HG03066 (cell line): ENCODE data around the gene UBE2J1.

Experiments used
- ATAC-seq: cut with Tn5 transposase; IDR thresholded peaks from one replicate; pipeline ENCODE4 v1.9.1; 2021; ENCODE audit warnings: low read depth; ENCODE audit not compliant: unreplicated experiment

The UBE2J1 gene

DNA sequence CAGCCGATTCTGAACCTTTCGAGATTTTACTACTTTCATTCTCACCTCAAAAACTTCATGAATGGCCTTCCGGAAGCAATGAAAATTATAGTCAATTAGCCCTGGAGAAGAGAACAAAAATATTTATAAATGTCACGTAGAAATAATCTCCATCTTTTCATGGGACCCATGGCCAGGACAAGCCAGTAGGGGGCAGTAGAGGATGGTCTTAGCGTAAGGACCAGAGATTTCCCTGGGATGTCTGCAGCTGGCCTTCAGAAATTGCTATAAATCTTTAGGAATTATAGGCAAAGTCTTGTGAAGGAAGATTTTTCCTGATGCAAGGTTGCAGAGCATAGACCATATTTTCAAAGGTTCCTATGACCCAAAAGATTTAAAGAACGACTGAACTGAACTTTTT lies 15.6 kb upstream of the UBE2J1 start:
- ATAC-seq: no peak

DNA sequence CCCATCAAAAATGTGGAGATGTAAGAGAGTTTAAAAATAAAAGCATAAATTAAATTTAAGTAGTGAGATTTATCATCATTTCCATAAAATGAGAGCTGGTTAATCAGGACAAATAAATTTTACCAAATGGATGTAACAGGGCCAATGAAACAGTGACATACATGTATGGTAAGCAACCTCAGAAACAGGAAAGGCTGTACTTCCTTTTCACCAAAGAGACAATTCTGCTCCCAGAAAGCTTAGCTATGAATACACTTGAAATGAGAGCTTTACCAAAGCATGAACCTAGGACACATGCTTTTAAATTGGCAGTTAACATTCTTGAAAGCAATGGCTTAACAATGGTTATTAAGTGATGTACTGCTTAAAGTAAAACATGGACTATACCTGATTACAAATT lies 12.1 kb upstream of the UBE2J1 start:
- ATAC-seq: no peak

DNA sequence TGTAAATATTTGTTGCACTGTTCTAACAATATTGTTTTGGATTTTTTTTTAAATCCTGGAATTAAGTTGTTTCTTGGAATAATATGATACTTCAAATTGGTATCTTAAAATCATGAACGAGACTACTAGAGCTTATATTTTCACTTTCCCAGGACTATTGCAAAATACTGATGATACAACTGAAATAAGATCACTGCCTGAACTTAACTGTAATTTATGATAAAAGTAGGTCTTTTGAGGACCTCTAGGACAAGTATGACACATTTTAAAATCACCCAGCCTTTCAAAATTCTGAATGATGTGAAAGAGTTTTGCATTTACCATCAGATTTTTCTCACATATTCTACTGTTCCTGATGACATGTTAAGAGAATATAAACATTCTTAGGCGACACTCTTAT lies 8.6 kb upstream of the UBE2J1 start:
- no peak for ATAC-seq

DNA sequence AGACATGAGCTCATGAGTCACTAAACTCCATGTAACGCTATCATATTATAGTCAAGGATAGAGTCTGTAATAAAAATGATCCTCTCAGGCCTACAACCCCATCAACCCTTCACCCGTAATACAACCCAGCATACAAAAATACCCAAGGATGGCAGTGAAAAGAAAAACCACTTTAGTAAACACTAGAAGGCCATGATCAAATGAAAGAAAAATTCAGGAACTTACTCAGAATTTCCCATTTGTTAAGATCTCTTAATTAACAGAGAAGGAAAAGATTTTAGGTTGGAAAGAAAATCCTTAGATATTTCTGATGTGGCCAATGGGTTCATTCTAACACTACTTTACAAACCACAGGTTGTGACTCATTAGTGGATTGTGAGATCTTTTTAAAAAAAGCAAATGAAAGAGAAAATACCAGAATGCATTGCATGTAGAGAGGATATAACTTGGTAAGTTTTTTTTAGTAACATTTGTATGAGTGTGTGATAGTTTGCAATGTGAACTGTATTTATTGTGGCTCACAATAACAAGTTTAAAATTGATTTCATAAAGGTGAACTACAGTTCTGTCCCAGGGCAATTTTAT lies 8.0 kb upstream of the UBE2J1 start:
- peak; percentile 50 for ATAC-seq

DNA sequence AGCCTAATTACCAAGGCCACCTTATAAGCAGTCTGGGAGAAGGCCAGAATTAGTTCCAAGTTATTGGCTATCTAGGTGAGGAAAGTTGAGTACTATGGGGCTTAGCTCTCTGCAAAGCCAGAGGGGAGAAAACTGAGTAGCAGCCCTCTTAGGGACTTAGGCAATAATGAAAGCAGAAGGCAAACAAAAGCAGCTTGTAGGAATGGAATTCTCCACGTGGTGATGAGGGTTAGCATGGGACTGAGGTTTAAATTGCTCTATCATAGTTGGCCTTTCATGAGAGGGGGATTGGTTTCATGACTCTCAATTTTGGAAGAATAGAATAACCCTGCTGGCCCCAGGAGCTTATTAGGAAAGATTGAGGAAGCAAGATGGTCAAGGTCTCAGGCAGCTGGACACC lies 7.0 kb upstream of the UBE2J1 start:
- ATAC-seq: no peak

DNA sequence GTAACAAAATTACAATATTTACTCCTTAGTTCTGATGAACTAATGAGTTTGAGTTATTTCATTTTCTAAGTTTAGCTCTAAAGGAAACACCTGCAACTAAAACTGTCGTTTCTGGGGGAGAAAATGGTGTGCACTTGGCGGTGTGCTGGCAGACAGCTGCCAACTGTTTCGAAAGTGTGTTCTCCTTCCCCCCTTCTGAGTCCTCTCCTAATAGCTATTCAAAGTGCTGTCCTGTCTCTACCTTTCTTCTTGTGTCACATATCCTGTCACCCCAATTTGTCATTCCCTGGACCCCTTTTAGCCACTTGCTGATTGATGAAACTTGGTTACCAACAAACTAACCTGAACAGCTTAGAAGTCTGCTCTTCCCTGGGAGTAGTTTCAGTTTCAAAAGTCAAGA lies 4.9 kb upstream of the UBE2J1 start:
- peak; percentile 52 for ATAC-seq

DNA sequence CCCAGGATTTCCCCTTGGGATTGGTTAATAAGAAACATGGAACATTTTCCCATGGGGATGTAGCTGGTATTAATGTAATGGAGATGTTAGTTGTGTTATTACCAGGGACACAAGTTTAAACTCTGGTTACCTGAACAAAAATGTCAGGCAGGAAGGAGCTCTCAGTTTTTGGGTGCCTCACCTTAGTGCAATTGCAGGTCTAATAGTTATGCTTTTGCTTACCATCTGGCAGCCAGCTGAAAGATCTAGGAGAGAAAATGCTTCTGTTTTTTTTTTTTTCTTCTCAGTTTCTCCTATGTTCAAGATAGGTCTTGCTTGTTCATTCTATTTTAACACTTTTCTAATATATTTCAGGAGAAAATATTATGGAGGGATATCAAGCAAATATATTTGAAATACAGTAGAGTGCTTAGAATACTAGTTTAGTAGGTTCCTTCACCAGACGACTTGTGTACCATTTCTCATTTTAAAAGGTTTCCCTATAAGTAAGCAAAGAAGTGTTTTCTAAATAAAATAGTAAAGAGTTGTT lies 4.2 kb upstream of the UBE2J1 start:
- no peak for ATAC-seq

DNA sequence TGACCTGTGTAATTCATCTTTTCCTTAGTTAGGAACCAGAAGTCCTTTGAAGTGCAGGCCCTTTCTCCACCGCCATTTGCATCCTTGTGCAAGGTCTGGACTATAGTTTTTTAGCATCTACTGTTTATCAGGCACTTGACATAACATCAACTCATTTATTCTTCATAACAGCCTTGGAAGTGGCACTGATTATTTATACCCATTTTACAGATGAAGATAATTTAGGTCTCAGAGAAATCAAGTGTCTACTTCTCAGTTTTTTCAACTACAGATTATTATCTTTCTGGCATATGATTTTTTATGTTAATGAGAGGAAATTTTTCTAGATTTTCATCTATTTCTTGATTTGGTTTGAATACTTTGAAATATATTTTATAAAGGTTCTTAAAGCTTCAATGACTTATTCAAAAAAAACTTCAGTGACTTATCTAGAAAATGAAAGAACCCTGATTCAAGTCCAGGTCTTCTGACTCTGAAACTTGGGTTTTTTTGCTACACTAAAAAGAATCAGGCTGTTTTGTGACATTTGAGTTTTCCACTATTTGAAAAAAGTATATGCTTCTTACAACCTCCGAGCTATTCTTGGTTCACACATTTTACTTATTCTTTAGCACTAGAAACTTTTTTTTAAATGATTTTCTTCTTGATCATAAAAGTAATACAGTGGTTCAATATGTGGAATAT lies 3.1 kb upstream of the UBE2J1 start:
- no peak for ATAC-seq

DNA sequence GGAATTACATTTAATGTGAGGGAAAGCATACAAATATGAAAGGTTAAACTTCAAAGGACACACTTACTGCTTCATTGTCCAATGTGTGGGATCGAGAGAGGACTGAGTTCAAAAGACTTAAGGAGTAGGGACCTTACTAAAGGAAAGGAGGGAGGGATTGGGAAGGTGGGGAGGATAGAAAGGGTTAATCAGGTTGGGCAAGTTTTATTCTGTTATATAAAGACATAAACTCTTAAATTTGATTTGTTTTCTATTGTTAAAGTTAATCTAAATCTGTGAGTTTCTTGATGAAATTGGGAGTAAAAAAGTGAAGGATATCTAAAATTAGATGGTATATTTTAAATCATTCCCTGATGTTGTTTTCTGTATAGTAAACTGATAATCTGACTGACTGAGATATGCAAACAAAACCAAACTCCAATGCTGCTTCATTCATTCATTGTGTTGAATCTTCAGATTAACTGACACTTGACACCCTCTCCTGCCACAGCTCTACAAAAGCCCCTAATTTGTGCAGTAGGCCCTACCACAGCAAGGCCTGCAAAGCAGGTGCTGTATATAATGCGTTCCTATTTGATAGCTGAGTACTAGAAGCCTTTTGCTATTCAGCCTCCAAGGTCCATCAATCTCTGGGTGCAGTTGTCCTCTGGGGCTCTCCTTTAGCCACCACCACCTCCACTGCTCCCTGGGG lies 1.3 kb upstream of the UBE2J1 start:
- no peak for ATAC-seq

DNA sequence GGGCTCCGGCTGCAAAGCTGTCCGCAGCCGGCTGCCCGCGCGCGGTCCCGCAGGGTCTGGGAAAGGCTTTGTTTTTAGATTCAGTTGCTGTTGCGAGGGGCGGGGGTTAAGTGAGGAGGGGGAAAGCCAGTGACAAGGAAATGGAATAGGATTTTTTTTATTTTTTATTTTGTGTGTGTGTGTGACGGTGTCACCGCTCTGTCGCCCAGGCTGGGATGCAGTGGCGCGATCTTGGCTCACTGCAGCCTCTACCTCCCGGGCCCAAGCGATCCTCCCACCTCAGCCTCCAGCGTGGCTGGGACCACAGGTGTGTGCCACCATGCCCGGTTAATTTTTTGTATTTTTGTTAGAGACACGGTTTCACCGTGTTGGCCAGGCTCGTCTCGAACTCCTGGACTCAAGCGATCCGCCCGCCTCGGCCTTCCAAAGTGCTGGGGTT lies 615 bp upstream of the UBE2J1 start:
- ATAC-seq: no peak

DNA sequence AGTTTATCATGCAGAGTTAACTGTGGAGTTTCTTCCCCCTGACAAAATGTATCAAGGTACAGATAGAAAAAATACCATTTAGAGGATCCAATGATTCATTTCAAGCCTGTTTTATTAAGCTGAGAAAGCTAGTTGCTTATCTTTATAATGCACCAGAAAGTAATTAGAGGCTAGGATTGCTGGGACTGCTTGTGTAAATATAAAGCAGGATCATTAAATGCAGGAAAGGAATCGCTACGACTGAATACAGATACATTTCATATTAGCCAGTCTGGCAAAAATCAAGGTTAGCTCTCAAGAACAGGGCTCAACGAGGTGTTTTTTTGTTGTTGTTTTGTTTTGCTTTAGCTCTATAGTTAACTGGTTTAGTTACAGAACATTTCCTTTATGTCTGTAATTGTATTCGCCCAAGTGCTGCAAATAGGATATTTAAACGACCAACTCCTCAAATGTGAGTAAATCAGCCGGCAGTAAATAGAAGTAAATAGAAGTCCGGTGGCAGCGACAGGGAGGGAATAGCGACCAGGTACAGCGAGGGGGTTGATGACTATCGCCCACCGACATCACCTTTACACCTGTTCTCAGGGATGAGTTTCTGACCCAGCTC lies 748 bp downstream of the UBE2J1 start:
- ATAC-seq: no peak

DNA sequence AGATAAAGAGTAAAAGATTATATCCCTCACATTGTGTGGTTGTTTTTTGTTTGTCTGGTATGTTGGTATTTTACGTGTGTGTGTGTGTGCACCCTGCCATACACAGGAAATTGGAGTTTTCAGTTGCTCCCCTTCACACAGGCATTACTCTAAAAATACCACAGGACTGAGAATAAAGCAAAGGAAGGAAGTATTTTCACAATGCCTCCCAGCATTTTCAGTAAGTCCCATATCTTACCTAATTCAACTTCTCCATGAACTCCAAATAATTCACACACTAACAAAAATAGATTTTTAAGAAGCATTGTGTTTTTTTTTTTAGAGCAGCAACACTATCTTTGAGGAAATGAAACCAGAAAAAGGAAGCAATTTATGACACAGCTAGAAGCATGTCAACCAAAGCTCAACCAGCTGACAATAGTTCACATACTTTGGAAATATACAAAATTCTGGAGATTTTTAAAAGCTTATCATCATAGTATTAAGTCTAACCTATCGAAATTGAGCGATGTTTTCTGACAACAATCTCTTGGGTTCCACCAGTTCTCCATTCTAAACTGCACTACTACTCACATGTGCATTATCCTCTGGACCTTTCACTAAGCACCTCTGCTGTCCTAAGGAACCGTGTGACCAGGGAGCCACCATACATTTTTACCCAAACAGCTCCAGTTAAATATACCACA lies 2.1 kb downstream of the UBE2J1 start:
- peak; percentile 44 for ATAC-seq

DNA sequence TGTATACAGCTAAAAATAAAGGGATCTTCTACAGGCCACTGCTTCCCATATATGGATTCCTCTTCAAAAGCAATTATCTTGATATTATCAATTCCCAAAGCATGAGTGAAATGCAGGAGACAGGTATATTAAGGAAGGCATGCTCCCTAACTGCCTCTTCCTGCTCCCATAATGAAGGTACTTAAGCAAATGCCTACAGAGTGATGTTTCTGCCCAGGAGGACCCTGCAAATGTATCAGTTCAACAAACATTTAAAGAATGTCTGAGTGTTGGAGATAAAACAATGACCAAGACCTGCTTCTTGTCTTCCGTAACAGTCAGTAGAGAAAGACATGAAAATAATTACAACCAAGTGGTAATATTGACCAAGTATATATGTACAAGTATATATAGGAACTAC lies 4.2 kb downstream of the UBE2J1 start:
- no peak for ATAC-seq

DNA sequence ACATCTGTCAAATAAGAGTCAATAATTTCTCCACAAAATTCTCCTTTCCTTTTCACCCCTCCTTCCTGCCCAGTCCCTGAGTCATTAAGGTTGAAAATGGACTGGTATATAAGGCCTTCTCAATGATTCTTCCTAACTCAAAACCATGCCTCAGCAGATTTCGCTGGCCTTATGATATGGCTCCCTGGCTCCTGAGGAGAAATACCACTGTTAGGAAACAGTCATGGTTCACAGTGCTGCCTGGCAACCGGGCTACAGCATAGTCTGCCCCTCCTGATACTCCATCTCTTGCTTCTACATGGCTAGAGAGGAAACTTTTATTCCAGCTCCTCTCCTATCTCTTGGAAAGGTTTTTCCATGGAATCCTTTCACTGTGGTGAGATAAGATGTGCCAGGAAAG lies 4.7 kb downstream of the UBE2J1 start:
- ATAC-seq: no peak

DNA sequence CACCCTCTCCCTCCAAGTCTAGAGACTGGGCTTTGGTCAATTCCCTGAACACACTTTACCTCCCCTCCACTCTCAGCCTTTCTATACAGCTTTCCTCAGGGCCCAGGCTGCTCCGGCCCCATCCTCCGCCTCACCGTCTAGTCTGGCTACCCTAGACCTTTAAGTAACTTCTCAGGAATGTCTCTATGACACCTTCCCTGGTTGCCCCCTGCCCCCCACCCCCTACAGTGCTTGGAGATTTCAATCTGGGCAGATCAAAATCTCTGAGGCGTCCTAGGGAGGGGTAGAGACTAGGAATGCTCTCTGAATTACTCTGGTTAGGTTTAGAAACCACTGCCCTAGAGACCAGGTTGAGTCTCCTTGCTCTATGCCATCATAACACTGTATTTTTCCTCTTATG lies 6.1 kb downstream of the UBE2J1 start:
- no peak for ATAC-seq

DNA sequence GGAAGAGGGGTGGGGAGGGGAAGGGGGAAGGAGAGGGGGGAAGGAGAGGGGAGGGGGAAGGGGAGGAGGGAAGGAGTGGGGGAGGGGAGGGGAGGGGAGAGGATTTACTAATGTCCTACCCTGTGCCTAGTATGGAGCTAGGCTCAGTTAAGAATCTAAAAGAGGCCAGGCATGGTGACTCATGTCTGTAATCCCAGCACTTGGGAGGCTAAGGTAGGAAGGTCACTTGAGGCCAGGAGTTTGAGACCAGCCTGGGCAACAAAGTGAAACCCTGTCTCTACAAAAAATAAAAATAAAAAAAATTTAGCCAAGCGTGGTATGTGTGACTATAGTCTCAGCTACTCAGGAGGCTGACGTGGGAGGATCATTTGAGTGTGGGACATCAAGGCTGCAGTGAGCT lies 13.0 kb downstream of the UBE2J1 start:
- ATAC-seq: no peak

DNA sequence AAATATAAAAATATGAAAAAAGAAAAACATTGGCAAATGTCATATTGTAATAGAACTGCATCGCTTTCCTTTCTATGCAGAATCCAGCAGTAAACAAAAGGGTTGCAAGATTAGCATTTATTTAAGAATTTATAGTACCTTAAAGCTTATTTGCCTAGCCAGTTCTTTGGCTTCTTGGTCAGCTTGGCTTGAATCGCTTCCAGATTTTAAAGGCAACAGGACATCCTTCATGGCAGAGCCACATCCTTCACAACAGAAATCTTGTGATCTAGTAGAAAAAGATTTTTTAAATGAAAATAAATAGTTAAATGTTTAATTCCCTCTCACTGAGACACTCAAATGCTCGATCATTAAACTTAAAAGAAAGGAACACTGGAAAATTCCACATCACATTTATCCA lies 17.4 kb downstream of the UBE2J1 start:
- no peak for ATAC-seq

DNA sequence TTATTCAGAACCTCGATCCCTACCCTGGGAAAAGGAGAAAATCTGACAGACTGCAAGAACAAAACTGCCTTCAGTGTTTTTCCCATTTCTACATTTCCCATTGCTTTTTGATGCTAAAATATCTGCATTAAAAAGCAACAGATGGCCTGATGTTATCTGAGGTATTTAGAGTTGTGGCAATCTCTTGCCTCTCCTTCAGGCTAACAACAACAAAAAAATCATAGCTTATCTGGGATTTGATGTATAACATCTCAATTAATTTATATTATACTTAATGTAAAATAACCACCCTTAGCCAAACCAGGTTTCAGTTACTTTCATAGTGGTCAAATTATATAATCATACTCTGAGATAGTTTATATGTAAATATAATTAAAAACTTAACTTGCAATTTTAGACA lies 21.6 kb downstream of the UBE2J1 start:
- ATAC-seq: no peak

DNA sequence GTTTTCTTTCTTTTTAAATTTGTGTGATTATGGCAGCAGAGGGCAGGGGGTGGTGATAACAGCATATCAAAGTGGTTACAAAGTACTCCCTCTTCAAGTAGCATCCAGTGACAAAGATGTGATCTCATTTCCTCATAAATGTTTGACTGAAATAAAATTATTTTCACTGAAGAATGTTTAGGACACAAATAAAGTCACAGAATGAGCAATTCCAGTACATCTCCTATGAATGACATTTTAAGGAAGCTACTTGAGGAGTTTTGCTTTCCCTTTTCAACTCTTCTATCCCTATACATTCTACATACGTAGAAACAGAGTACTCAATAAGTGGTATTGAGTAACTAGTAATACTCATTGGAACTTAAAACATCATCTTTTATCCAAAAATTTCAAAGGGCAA lies 23.5 kb downstream of the UBE2J1 start:
- no peak for ATAC-seq

DNA sequence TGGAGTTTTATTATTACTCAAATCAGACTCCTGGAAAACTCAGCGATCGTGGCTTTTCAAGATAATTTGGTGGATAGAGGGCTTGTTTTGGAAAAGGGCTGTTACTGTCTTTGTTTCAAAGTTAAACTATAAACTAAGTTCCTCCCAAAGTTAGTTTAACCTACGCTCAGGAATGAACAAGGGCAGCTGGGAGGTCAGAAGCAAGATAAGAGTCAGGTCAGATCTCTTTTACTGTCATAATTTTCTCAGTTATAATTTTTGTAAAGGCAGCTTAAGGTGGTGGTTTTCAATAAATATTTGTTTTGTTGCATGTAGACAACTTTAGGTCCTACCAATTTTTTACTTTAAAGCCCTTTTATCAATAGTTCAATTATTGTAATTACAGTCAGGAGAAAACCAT lies 28.2 kb downstream of the UBE2J1 start:
- no peak for ATAC-seq

DNA sequence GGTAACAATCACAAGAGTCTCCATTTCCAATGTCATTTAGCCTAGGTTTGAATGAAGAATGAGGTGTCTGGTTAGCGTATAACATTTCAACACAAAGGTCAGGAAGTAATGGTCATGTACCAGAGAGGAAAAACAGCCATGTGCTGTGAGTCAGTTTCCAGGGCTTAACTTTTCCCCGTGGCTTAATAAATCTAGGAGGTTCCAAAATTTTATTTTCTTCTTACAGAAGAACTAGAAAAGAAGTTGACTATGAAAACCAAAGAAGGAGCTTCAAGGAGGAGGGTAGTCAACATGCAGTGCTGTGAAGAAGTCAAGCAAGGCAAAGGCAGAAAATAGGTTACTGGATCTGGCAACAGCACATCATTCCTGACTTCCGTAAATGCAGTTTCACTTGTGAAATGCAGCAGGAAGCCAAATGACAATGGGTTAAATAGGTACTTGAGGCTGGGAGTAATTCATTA lies 29.0 kb downstream of the UBE2J1 start:
- ATAC-seq: no peak
